SKM-1 (cell line): Measurements from ENCODE around the gene INS.
"Not testable (repeated sequence)": the region's sequence is repeated elsewhere in the genome, so short reads cannot be mapped to it uniquely, and the experiment has no call there.

ENCODE experiments used
- DNase-seq: peaks from one replicate; lab custom pipeline; 2025; ENCODE audit not compliant: unreplicated experiment; lab: John Stamatoyannopoulos, UW

The INS gene

DNA sequence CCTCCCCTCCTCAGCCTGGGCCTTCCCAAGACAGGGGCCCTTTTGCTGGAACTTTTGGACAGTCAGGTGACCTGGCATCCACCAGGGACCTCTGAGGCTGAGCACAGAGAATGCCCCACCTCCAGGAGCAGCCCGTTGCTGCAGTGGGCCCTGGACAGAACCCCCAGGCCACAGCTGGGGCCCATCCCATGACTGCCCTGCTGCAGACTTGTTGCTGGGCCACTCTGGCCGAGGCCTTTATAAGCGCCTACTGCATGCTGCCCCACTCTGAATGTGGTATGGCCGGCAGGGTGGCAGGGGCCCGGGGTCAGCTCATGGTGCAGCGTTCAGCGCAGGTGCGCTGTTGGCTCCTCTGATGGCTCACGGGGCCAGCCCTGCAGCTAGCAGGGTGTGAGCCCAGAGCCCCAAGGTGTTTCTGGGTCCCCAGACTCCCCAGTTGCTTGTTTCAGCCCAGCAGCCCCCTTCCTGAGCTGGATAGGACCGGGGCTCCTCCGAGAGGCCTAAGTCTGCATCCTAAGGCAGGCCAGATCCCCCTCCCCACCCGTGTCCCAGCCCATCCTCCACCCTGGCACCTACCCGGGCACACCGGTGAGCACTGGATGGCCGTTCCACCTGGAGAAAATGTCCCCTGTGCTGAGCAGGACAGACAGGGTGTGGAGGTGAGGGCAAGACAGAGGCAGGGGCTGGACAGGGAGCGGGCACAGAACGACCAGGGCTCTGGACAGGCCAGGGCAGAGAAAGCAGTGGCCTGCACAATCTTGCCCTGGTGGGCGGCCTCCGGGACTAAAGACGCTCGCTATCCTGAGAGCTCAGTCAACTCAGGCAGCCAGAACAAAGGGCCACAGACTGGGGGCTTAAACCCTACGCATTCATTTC is 38.7 kb upstream of the INS start:
- no peak for DNase-seq

DNA sequence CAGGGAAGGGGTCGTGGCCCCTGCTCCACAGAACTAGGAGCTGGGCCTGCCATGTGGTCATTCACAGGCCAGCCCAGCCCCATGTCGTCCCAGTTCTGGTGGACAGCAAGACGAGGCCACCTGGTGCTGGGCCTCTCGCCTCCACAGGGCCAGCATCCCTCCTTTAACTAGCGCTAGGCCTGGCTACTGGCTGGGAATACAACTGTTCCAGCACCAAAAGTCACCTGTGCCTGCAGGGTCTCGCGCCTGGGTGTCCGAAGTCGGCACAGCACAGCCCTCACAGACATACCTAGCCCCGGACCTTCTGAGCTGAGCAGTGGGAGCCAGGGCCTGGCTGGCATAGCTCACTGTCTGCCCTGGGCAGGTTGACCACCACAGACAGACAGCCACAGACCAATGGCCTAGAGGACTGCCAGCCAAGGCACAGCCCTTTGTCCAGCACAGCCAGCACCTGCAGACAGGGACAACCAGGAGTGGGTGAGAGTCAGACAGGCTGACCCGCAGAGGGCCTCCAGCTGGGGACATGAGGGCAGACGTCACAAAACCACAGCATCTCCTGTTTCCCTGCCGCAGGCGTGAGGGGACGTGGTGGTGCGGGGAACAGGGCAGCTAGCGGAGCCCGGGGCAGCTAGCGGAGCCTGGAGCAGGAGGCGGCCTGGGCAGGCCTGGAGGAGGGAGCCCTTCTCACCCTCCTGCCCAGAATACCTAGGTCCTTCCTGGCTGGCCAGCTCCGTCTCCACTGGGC is 37.8 kb upstream of the INS start:
- no peak for DNase-seq

DNA sequence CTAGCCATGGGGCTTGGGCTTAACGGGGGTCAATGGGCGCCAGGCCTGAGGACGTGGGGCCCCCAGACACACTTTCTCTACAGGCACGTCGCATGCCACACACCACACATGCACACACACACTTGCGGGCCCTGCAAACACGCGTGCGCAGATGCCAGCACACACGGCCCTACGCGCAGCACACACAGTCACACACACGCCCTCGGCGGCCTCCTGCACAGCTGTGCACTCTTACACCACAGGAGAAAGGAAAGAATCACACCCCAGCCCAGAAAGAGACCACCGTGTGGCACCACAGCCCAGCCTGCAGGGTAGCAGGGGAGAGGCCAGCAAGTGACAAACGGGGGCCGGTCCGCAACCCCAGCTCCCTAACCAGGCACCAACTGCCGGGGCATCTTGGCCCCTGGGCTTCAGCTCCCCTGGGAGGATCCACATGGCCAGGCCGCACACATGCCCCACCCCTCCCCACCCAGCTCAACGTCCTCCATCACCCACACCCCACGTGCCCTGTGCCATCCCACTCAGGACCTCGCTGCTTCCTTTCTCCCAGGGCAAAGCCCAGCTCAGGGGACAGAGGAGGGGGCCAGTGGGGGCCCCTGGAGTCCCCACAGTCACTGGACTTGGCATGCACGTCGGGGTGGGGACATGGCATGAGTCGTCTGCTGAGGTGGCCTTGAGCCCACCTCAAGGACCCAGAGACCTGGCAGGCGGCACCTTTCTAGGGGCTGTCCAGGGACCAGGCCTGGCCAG is 36.9 kb upstream of the INS start:
- no peak for DNase-seq

DNA sequence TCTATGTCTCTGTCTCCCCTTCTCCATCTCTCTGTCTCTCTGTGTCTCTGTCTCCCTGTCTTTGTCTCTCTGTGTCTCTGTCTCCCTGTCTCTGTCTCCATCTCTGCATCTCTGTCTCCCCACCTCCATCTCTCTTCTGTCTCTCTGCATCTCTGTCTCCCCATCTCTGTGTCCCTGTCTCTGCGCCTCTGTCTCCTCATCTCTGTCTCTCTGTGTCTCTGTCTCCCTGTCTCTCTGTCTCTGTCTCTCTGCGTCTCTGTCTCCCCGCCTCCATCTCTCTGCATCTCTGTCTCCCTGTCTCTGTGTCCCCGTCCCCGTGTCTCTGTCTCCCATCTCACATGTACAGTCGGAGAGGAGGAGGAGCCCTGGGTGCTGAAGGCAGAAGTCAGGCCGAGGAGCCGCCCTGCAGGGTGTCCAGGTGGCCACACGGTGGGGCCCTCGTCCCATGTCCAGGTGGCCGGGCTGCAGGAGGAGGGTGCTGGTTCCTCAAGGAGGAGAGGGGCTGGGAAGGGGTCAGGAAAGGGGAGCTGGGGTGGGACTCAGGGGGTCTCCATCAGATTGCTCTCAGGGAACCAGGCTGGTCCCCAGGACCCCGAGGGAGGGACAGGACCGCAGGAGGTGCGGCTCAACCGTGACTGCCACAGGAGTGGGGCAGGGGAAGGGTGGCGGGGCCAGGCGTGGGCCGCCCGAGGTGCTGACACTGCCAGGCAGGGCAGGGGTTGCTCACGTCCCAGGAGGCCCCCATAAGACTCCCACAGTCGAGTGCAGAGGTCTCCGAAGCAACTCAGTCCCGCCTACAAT is 36.2 kb upstream of the INS start:
- peak; percentile 36 for DNase-seq

DNA sequence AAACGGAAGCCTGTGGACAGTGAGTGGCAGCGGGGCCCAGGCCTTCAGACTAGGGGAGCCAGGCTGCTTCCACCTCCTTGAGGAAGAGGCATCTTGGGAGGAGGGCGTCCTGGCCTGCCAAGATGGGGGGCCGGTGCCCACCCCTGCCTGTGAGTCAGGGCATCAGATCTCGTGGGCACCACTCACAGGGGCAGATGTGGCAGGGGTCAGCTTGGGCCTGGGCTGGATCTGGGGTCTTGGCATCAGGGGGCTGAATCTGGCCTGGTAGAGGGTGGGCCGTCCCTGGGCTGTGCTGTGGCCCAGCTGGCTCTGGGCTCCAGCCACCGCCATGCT is 34.7 kb upstream of the INS start:
- no peak for DNase-seq

DNA sequence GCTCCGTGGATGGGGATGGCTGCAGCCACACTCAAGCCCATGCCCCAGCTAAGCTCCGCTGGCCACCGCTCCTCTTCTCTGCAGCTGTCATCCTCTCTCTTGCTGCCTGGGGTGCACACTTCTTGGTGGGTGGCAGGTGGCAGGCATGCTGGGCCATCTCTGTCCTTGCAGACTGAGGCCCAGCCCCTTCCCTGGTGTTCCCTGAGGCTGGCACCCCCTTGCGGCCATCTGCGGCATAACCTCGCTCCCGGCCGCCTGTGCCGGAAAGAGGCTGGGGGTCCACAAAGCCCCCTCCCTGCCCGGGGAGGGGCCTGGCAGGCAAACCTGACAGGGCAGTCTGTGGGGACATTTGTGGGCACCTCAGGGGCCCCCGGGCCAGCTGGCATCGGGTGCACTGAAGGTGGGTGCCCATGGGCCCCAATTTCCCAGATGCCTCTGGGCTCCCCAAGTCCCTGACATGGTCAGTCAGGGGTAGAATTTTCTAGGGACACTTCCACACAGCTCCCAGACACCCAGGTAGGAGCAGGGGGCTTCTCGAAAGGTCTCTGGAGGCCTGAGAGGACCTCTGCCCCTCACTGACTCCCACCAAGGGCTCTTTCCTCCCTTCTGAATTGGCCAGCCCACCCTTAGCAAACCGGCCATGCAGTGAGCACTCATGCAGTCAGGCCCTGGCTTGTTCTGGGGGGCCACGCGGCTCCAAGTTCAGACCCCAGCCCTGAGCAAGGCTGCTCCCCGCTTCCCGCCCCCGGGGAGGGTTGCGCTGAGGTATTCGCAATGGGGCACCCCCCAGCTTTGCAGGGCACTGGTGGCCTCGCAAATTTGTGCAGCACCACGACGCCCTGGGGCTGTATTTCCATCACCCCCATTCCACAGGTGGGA is 34.1 kb upstream of the INS start:
- DNase-seq: no peak

DNA sequence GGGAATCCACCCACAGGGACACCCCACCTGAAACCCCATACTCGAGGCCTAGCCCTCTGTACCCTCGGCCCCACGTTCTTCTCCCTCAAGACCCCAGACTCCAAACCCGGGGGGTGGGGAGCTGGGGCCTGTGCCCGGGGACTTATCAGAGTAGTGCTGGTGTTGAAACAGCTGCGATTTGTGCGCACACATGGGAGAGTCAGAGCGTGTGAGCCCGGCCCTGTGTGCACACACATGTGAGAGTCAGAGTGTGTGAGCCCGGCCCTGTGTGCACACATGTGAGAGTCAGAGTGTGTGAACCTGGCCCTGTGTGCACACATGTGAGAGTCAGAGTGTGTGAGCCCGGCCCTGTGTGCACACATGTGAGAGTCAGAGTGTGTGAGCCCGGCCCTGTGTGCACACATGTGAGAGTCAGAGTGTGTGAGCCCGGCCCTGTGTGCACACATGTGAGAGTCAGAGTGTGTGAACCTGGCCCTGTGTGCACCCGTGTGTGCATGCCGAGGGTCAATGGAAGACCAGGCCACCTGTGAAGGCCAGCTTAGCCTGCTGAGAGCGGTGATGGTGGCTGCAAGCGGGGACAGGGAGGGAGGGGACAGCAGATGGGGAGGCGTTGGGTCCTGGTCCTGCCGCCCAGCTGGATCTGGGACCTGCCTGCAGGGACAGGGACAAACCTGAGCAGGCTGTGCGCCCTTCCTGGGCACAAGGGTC is 33.0 kb upstream of the INS start:
- not testable (repeated sequence) for DNase-seq

DNA sequence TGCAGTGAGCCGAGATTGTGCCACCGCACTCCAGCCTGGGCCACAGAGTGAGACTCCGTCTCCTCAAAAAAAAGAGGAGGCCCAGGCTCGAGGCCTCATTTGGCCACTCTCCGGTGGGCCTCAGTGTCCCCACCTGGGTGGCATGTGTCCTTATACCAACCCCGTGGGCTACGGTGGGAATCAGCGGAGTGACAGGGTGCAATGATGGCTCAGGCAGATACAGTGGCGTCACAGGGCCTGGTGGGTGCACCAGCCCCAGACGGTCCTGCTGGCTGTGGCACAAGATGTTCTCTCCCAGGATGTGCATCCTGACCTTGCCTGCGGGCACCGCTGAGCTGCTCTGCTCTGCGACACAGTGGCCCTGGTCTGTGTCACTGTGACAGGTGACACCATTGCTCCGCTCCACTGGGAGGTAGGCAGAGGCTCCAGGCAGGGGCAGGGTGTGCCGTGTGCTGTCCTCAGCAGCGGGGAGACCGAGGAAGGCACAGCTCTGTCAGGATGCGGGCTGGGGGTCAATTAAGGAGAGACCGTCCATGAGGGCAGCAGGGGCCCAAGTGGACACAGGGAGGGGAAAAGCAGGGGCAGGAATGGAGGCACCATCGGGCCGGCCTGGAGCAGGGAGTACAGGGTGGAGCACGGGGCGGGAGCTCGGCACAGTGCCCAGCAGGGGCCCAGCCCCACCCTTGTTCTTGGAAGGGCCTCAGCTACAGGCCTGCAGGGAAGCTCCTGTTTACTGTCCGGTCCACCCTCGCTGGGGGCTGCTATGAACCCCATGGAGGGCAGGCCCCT is 32.3 kb upstream of the INS start:
- DNase-seq: no peak

DNA sequence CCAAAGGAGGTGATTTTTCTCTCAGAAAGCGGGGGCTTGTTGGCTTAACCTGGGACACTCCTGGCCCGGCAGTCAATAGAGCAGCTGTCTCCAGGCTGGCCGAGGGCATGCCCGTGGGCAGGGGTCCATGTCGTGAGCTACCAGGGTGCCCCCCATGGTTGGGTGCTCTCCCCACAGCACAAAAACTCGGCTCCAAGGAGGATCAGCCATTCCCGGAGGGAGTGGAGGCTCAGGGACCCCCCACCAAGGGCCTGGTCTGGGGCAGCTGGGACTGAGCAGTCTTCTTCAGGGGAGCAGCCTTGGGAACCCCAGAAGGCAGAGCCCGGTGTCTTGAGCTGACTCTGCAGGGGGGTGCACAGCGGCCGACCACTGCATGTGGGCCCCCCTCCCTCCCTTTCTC is 31.4 kb upstream of the INS start:
- DNase-seq: no peak

DNA sequence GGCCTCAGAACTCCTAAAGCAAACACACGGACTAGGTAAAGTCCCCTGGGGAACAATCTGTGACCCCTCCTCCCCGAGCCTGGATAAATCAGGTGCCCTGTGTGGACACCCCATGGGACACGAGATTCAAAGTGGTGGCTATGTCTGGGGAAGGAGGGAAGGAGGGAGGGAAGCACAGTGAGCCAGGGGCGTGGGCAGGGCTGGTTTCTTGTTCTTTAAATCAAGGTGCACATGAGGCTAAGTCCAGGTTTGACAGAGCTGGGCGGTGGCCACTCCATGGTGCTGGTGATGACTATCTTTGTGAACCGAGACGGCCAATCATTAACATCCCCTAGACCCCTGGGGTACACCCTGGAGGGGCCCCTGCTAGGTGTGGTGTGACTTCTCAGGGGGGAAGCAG is 30.9 kb upstream of the INS start:
- no peak for DNase-seq

DNA sequence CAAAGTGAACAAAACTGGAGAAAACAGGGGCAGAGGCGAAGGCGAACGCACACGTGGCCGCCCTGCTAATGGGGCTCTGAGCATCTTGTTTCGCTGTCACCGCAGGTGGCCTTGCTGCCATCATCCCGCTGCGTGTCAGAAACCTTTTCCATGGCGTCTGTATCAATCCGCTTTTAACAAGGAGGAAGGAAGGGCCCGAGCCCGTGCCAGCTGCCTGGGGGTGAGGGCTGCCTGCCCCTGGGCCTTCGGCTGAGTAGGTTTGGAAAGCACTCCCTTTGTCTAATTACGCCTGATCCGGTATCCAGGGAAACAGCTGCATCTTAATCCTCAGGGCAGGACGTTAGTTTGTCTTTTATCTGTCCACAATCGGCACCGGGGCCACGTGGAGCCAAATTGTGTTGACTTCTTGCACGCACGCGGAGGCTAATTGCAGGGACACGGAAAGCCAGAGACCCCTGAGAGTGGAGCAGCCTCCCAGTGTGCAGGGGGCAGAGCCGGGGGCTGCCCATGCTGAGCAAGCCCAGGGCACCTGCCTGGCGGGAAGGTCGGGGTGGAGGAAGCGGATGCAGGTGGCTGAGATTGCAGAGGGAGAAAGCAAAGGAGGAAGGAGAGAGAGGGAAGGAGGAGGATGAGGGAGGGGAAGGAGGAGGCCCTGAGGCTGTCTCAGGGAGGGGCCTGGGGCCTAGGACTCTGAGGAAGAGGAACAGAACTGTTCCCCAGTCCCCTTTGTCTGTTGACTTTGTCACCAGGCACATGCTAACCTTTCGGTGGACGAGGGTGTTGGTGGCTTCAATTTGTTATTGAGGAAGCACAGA is 29.9 kb upstream of the INS start:
- peak; percentile 31 for DNase-seq

DNA sequence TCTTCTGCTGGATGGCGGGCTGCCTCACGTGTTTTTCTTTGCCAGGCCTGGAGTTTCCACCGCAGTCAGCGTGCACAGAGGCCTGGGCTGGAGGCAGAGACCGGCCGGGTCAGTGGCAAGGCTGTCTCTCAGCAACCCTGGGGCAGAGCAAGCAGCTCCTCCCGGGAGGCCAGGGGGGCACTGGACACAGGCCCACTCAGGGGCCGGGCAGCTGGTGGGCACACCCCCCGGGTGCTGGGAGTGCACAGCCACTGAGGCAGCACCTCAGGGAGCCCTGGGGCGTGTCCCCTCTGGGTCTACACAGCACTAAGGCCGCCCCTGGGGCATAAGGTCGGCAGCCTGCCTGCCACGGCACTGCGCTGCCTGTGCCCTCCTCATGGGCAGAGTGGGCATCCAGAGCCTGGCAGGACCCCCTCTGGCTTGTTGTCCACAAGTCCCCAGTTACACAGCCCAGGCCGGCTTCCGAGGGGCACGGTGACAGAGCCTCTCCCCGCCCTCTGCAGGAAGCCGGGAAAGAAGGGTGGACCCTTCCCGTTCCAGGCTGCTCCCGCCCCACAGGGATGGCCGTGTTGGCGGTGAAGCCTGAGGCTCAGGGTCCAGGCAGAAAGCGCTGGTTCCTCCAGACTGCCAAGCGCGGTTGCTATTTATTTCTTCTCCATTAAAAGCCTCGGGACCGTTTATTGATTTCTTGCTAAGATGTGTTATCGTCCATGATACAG is 29.1 kb upstream of the INS start:
- no peak for DNase-seq

DNA sequence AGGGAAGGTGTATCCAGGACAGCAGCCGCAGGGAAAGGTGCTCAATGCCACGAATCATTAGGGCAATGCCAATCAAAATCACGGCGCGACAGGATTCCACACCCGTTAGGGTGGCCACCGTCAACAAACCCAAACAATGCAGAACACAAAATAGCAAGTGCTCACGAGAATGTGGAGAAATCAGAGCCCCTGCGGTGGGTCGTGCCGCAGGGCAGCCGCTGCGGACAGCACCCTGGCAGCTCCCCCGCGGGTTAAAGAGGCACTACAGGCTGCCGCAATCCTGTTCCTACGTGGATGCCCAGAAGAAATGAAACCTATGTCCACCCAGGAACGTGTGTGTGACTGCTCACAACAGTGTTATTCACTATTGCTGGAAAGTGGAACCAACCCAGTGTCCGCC is 27.7 kb upstream of the INS start:
- no peak for DNase-seq

DNA sequence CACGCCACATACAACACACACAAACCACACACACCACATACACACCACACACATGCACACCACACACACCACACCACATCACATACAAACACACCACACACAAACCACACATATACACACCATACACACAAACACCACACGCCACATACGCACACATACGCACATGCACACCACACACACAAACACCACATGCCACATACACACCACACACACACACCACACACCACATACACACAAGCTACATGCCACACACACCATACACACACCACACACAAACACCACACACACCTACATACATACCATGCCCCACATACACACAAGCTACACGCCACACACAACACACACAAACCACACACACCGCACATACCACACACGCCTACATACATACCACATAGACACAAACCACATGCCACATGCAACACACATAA is 26.3 kb upstream of the INS start:
- DNase-seq: no peak

DNA sequence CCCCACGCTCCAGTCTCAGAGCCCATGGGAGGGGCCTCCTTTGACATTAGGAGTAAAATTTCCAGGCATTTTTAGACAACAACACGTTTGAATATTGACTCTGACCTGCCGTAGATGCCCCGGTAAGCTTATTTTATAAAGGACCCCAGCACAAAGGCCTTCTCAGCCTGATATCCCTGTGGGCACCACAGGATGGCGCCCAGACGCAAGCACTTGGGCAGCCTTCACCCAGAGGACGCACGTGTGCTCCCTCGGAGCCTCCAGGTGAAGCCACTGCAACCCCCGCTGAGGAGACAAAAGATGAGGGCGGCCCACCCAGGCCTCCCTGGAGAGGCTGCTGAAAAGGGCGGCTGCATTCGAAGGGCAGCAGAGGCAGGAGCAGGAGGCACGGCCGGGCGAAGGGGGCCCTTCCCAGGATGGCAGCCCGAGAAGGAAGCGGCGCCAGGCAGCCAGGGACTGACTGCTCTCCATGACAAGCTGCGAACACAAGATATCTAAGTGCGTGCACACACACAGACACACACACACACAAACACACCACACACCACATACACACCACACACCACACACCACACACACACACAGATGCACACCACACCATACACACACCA is 25.8 kb upstream of the INS start:
- no peak for DNase-seq

DNA sequence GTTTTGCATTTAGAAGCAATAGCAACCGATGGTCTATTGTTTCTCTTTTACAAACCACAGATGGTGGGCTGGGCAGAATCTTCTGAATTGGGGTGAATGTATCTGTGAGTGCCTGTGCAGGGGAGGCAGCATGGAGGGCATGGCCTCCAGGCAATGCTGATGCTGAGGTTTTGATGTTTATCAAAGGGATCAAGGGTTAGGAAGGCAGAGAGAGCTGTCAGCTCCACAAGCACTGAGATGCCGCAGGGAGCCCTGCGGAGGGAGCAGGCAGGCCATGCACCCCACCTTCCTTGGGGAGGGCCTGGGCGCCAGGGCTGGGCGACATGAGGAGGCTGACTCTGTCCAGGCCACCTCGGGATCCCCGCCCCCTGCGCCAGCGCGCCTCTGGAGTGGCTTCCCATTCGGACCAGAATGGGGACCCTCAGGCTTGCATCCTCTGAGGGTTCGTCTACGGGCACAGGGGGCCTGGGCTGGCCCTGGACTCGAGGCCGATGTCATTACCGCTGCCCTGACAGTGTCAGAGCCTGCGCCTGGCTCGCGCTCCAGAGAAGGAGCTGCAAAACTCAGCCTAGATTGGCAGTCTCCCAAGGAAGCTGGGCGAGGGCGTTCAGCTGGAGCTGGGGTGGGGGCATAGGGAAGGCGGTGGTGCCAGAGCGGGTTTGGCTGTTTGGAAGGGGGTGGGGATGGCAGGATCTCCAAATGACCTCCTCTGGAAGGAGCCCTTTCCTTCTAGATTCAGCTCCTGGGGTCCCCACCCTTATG is 24.5 kb upstream of the INS start:
- DNase-seq: no peak
